ENCODE results near the gene CC2D2B.
"Not testable (repeated sequence)": the region's sequence is repeated elsewhere in the genome, so short reads cannot be mapped to it uniquely, and the experiment has no call there.

Gene CC2D2B

DNA sequence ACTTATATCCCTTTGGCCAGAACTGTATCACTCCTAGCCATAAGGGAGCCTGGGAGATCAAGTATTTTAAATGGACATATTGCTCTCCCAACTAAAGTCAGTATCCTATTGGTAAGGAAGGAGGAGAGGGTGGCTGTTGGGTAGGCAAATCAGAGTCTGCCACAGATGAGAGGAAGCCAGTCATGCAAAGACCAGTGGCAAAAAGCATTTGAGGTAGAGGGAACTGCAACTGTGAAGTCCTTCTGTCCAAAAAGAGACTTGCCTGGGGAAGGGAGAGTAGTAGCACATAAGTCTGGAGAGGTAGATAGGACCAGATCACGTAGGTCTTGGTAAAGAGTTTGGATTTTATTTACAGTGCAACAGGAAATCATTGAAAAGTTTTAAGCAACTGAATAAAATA lies 126.8 kb downstream of the CC2D2B start:
- DNase-seq: peak in 1 of 2 experiments; percentile 13

DNA sequence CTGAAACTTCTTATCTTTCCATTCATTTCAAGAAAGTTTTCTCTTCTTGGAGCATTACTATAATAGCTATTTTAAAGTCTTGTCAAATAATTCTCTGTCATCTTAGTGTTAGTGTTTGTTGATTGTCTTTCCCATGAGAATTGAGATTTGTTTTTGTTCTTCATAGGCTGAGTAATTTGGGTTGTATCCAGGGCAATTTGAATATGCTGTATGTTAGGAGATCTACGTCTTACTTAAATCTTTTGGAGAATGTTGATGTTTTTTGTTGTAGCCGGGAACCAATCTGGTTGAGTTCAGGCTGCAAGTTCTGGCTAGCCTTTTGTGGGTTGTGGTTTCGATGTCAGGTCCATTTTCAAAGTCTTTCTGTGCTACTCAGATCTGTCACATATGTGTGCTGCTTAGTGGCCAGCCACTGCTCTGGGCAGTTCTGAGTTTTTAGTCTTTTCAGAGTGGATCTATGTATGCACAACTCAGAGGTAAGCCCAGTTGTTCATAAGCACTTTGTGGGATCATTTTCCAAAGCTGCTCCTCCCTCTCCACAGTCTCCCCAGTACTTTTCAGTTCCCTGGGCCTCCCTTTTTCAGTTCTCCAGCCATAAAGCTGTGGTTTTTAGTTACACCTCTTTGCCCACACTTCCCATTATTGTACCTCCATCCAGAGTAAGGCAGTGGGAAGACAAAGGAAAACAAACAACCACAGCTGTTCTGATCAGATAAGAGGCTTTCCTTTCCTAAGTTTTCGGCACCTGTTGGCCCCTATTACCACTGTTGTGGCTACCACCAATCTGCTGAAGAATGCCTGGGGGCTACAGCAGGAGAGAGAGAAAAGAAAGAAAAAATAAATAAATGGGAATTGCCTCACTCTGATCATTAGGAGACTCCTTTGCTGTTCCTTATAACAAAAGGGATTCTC lies 131.0 kb downstream of the CC2D2B start:
- no peak for DNase-seq

DNA sequence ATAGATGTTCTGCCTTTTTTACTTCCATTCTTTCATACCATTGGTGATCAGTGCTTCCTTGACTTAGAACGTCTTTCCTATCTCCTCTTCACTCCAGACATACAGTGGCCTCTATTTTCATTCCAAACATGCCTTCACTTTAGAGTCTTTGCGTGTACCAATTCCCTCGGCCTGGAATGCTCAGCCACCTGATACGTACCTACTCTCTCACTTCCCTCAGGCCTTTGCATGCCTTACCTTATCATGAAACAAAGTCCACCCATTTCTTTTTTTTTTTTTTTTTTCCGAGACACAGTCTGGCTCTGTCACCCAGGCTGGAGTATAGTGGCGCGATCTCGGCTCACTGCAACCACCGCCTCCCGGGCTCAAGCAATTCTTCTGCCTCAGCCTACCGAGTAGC lies 133.4 kb downstream of the CC2D2B start:
- no peak for DNase-seq

DNA sequence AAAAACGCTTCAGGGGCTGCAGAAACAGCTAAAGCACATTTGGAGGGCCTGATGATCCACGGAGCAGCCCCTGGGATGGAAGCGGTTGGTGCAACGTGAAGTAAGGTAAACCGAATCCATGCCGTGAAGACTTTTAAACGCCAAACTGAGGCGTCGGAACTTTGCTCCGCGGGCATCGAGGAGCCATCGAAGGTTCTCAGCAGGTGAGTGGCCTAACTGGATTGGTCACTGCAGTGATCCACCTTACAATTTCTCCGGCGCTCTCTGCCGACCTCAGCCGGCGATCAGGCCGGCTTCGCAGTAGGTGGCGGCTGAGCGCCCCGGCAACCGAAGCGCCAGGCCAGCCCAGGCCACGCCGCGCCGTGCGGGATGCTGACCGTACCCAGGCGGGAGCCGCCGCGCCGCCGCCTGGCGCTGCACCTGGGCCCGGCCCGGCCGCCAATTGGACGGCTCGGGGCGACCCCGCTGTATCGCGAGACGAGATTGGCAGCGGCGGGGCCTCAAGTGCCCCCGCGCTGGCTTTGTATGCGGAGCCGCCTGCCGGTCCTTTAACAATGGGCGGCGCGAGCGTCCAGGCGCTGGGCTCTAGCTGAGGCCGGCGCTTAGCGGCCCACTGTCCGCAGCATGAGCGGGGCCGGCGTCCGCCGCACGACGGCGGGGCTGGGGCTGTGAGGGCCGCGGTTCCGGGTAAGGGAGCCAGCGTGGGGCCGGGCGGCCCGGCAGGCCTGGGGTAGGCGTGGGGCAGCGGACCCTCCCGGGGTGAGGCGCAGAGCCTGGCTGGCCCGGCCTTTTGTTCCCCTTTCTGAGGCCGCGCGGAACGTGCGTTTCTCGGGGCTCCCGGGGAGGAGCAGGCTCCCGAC lies 135.5 kb downstream of the CC2D2B start, which contains the start of gene CCNJ:
CCNJ (plus strand) TSS at position 551 of the 860 bp plus-strand sequence. CDS start 811 bp downstream, outside the sequence.
- DNase-seq: peak; percentile 42 to 90

DNA sequence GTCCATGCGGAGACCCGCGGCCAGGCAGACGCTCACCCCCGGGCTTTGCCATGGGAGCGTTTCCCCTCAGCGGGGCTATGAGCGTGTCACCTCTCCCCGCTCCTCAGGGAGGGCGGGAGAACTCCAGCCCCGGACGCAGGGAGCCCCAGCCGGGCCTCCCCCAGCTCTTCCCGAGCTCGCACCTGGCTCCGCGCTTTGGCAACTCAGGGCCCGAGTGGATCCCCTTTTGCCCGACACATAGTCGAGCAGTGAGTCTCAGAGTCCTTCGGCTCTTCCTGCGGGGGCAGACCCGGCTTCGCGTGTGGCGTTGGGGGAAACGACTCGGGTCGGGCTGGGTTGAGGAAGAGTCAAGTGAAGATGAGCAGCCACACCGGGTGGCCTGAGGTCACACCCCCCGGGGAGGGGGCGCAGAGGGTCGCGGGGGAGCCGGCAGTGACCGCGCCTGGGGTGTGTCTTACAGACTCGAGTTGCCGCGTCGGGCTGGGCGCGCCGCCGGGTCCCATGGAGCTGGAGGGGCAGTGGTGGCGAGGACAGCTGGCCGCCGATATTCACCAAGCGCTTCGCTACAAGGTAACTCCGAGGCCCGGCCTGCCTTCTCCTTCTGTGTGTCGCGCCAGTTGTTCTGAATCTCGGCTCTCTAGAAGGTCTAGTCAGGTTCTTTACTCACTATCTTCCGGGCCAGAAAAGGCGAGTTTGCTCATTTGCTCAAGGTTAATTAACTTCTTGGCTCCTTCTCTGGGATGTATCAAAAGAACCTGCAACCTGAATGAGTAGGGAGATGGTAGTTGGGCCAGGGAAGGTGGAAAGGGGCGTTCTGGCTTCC lies 136.3 kb downstream of the CC2D2B start:
- peak in 1 of 2 experiments; percentile 71 for DNase-seq

DNA sequence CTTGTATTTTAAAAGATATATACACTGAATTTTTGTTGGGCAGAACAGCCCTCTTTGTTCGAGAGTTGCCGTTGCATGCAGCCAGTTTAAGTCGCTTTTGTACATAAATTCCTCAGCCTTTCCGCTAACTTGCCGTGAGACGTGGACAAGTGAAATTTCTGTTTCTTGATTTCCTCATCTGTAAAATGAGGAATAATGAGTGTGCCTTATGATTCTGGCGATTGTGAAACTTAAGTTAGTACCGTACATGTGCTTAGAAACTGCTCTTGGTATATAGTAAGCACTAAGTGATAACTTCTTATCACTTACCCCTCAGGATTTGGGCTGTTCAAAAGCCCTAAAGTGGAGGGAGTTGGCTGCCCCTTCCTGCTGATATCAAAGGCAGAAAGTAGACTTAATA lies 137.0 kb downstream of the CC2D2B start:
- DNase-seq: no peak

DNA sequence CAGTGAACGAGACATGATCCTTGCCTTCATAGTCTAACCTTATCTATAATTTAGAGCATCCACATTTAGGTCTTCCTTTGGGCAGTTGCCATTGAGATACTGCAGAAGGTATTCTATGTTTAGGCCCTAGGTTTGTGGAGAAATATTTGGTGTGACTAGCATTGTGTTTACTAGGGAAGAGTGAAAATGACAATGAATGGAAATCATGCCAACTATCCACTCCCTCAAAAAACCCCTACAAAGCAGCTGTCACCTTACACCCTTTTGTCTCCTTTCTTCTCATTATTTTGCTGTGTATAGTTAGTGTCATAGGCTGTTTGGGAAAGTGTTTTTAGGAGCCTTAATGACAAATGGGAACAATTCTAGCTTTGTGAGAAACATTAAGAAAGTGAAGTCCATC lies 138.8 kb downstream of the CC2D2B start:
- DNase-seq: no peak

DNA sequence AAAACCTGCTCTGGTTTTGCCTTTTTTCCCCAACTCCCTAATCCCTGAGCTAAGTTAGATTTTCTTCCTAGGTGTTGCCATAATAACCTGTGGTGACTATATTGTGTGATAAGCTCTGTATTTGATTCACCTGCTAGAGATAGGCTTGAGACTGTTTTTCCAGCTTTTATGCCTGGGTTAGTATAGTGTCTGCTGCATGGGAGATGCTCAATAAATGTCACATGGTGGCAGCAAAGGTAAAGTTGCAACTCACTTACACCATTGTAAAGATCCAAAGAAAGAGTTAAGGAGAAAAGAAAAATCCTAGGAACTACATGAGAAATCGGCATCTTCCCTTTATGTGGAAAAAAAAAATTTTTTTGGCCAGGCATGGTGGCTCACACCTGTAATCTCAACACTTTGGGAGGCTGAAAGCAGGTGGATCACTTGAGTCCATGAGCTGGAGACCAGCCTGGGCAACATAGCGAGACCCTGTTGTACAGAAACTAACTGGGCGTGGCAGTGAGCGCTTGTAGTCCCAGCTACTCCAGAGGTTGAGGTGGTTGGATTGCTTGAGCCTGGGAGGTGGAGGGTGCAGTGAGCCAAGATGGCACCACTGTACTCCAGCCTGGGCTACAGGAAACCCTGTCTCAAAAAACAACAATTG lies 139.4 kb downstream of the CC2D2B start:
- no peak for DNase-seq

DNA sequence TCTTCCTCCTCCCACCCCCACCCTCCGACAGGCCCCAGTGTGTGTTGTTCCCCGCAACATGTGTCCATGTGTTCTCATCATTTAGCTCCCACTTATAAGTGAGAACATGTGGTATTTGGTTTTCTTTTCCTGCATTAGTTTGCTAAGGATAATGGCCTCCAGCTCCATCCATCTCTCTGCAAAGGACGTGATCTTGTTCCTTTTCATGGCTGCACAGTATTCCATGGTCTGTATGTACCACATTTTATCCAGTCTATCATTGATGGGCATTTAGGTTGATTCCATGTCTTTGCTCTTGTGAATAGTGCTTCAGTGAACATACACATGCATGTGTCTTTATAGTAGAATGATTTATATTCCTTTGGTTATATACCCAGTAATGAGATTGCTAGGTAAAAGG lies 140.2 kb downstream of the CC2D2B start:
- DNase-seq: not testable (repeated sequence)

DNA sequence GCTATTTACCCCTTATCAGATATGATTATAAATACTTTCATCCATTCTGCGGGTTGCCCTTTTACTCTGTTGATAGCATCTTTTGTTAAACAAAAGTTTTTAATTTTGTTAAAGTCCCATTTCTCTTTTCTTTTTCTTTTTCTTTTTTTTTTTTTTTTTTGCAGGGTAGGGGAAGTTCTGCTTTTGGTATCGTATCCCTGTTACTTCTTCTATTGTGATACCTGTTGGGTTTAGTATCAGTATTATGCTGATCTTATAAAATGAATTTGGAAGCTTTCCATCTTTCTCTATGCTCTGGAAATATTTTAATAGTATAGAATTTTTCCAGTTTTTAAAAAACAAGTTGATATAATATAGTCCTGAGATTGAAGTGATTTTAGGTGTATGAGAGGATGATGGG lies 141.6 kb downstream of the CC2D2B start:
- no peak for DNase-seq

DNA sequence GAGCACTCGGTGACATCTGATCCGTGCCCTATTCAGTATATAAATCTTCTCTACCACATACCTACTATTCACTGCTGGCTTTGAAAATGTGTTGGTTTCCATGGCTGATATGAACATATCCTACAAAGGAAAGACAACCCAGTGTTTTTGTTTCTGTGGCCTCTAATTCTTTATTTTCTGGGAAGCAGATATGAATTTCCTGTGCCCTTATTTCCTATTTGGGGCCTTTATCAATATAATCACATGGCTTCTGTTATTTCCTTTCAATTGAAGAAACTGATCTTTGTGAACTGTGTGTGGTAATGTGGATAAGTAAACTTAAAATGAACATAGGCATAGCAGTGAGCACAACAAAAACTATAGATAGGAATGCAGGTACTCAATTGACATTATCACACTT lies 146.2 kb downstream of the CC2D2B start:
- no peak for DNase-seq

DNA sequence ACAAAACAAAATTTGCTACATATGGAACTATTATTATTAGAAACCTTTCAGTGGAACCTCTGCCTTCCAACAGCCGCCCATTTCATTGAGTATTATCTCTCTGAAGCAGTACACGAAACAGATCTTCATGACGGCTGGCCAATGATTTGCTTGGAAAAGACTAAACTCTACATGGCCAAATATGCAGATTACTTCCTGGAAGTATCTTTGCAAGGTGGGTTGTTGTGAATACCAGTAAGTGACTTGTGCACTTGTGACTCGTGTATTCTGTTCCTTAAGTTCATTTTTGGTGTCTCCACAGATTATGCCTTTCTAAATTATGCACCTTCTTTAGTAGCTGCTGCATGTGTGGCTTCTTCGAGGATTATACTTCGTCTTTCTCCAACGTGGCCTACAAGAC lies 149.0 kb downstream of the CC2D2B start:
- no peak for DNase-seq

DNA sequence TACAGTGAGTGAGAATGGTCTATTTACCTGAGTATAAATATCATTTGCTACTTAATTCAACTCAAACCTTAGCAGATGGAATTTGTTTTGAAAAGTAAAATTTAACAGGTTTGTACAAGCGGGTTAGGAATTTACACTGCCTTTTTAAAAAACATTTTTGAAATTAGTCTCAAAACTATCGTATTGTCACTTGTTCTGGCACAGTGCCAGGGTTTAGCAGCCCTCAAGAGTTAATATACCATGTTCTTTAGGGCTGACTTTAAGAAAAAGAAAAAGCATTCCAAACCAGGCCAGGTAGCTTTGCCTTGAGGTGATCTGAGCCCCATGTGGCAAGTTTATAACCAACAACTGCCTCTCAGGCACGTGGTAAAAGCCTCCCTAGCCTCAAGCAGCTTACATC lies 153.5 kb downstream of the CC2D2B start:
- no peak for DNase-seq

DNA sequence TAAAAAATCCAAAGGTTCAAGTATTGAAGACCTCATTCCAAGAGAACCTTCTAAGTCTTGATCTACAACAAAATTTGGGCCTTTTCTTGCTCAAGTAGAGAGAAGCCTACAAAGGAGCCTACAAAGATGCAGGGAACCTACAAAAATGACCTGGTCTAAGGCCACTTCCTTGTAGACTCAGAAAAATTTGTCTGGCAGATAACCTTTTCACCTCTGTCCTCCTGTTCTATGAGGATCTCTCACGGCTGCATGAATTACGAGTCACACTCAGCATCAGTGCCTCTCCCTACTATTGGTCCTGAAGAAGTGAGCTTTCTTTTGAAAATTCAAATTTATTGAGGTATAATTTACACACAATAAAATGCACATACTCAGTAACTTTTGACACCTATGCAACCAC lies 164.9 kb downstream of the CC2D2B start:
- DNase-seq: no peak

DNA sequence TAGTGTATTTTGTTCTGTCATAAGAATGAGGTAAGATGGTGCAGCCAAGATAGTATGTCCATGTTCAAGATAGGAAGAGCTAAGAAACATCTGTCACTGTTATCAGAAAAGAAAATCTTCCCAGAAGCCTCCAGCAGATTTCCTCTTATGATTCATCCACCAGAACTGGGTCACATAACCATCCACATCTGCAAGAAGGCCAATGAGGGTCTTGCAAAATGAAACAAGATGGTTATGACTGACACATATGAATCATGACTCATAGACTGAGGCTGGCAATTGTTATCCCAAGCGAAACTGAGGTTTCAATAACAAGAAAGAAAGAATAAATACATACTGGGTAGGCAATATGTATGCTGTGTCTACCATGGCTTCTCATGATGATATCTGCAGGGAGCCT lies 165.9 kb downstream of the CC2D2B start:
- DNase-seq: no peak

DNA sequence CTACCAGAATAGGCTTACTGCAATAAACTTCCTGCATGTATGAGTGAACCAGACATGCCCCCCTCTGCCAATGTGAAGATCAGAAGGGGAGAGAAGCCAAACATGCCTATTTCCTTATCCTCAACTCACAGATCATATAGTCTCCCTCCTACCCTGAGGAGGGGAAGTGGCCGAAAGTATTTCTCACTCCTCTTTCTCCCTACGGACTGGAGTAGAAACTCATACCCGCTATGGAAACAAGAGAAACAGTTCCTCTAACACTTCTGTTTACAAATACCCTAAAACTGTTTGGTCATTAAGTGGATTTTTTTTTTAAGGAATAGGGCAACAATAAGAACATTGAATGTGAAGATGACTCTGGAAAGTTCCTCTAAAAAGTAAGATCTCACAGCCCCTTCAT lies 167.0 kb downstream of the CC2D2B start:
- no peak for DNase-seq

DNA sequence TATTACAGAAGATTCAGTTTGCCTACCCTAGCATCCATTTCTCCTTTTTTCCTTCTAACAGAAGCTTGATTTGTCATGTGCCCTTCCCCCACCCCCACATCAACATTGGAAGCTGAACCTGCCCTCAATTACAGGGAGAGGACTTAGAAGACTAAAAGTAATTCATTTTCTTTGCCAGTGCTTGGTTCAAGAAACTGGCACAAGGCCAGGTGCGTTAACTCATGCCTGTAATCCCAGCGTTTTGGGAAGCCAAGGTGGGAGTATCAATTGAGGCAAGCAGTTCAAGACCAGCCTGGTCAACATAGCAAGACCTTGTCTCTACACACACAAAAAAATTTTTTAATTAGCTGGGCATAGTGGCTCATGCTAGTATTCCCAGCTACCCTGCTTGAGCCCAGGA lies 168.2 kb downstream of the CC2D2B start:
- no peak for DNase-seq

DNA sequence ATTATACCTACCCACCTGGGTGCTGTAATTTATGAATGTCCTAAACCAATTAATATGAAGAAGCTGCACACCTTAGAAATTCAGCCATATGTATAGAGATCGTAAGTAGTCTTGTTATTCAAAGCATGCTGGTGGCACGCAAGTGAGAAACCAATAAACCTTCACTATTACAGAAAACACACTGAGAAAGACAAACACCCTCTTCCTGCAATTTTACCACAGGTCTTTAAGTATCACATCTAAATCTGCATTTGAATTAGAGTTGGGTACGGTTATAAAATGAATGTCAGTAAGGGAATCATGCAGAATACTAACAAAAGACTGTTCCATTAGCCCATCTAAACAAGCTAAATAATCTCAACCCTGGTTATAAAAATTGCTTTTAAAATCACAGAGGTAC lies 169.4 kb downstream of the CC2D2B start:
- no peak for DNase-seq

DNA sequence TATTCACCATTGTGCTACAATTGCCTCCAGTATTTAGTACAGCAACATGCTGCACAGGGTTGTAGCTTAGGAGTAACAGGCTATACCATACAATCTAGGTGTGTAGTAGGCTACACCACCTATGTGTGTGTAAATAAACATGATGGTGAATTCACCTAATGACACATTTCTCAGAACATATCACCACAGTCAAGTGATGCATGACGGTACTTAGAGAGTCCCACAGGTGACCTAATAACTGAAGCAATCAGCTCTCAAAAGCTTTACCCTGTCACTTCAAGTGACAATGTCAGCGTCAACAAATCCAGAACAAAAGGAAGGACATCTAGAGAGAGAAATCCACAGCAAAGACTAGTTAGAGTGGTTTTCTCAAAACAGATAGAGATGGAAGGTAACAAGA lies 174.4 kb downstream of the CC2D2B start:
- no peak for DNase-seq

All from NCI-H526 (cell line).